Loucy (cell line): ENCODE data around the gene SOX8.

Experiments used
- CTCF ChIP-seq: fragments of 200-600 bp; sonication (generic); conservative IDR thresholded peaks from 2 replicates; pipeline ENCODE4 v1.5.1; 2014; ENCODE audit warnings: mild to moderate bottlenecking, antibody characterized with exemption, low read length
- EZH2phosphoT487 ChIP-seq: fragments of 200-600 bp; IDR thresholded peaks from 2 replicates; pipeline ENCODE4 v1.6.1; 2018; ENCODE audit warnings: antibody characterized with exemption, mild to moderate bottlenecking, moderate library complexity, borderline replicate concordance

DNA sequence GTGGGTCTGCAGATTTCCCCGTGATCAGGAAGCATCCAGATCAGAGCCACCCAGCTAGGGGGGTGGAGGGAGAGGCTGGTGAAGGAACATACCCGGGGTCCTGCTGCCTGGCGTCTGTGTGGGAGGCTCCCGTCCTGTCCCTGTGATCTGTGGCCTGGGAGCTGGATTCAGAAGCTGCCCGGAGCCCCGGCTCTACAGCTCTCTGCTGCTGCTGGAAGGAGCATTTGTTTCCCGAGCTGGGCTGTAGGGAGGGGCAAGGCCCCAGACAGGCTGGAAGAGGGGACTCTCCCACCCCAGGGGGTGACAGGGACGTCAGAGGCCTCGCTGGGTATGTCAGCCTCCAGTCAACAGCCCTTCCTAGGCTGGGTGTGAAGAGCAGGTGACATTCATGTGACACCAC is 10.2 kb downstream of the SOX8 start:
- TF ChIP-seq CTCF (no peak), EZH2phosphoT487 (no peak)
